GM21717 (cell line): ENCODE data around the gene RAPGEF1.
"Not testable (repeated sequence)": the region's sequence is repeated elsewhere in the genome, so short reads cannot be mapped to it uniquely, and the experiment has no call there.

Experiments
- ATAC-seq: cut with Tn5 transposase; IDR thresholded peaks from one replicate; pipeline ENCODE4 v1.9.1; 2021; ENCODE audit warnings: mild to moderate bottlenecking, moderate library complexity; ENCODE audit not compliant: unreplicated experiment

The RAPGEF1 gene

DNA sequence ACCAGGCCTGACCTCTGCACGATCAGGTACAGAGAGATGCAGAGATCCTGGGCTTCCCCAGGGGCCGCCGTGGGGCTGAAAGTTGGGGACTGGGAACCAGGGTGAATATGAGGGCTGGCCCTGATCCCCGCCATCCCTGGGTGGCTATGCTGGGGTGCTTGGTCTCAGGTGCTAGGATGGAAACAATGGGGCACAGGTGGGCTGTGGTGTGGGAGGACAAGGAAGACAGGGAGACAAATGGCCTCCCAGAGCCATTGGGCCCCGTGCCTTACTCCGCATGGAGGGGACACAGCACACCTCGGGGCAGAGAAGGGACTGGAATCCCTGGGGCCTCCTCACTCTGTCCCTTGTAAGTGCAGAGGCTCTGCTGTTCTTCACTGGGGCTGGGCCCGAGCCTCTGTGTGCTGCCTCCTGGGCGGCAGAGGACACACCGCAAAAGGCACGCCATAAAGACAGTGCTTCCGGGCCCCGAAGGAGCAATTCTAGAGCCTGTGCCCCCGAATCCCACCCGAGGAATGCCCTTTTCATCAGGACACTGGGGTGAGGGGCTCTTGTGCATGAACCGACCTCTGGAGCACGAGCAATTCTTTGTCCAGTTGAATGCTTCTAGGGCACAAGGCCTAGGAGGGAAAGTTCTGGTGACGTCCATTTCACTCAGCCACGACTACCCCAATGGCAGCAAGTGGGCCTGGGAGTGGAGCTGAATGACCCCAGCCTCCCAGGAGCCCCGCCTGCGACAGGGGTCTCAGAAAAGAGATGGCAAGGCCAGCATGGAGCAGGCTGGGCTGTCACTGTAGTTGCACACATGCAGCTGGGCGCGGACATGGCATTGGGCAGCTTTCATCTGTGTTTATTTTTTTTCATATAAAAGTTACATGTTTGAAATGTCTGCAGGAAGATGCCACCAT is 163.7 kb downstream of the RAPGEF1 start:
- ATAC-seq = no peak

- ATAC-seq = no peak
Measured at GRCh38 chr9:131574730-131575640, 164.9 kb downstream of the RAPGEF1 start.

- ATAC-seq = no peak
Measured at GRCh38 chr9:131567910-131568309, 172.0 kb downstream of the RAPGEF1 start.

- ATAC-seq = no peak
Measured at GRCh38 chr9:131566158-131566557, 173.7 kb downstream of the RAPGEF1 start.

- no peak for ATAC-seq
Measured at GRCh38 chr9:131565369-131565768, 174.5 kb downstream of the RAPGEF1 start.

DNA sequence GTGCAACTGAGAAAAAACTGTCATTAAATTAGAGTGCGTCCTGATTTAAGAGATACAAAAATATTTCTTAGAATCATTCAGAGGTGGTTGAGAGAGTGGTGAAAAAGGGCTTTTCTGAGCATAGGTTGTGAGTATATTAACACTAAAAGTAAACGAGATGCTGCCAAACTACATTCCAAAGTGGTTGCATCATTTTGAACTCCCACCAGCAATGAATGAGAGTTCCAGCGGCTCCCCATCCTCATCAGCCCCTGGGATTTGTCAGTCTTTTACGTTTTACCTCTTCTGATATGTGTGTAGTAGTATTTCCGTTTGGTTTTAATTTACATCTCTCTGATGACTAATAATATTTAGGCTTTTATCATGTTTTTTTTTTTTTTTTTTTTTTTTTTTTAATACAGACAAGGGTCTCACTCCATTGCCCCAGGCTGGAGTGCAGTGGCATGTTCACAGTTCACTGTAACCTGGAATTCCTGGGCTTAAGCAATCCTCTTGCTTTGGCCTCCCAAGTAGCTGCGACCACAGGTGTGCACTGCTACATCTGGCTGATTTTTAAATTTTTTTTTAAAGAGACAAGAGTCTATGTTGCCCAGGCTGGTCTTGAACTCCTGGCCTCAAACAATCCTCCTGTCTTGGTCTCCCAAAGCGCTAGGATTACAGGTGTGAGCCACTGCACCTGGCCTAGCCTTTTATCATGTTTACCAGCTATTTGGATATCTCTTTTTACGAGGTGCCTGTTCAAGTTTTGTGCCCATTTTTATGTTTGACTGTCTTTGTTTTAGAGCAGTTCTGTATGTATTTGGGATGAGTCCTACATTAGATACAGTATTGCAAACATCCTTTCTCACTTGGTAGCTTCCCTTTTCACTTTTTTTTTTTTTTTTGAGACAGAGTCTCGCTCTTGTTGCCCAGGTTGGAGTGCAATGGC is 177.6 kb downstream of the RAPGEF1 start:
- no peak for ATAC-seq

DNA sequence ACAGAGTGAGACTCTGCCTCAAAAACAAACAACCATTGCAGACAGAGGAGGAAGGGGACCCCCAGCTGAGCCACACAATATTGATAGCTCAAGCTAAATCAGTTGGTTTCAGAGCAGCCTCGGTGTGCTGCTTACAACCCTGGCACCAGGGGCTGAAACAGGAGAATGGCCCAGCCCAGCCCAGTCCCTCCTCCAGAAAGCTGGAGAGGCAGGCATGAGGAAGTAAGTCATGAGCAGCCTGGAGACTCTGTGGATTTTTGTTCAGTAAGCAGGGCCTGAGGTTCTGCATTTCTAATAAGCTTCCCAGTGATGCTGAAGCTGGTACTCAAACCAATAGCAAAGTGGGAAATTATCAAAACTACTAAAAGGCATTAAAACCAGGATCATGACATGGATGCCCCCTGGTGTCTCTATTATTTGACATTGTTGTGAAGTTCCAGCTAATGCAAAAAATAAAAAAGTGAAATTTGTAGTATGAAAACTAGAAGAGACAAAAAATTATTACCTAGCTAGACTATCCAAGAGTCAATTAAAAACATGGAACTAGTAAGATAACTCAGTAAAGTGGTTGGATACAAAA is 180.4 kb downstream of the RAPGEF1 start:
- ATAC-seq = no peak

DNA sequence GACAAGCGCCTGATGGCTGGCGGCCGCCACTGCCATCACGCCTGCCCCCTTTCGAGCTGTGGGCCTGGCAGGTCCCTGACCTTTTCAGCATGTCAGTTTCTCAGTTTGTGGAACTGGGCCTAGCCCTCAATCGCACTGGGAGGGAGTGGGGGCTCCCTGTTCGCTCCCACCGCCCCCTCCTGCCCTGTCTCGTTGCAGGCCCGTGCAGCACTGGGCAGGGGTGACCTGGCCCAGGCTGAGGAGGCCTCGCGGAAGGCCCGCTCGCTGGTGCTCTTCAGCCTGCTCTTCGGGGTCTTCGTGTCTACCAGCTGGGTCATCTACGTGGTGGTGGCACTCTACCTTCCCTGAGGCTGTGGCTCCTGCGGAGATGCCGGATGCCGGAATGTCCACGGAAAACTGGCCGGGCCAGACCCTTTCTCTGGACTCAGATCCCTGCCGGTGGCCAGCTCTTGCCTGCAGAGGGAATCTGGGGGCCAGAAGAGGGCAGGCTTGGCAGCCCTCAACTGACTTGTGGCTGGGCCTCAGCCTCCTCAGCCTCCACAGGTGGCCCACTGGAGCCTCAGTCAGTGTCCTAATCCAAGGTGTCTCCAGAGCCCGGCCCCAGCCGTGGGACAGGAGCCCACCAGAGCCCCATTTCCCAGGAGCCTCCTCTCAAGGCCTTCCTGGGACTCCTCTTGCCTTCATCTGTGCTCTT is 181.9 kb downstream of the RAPGEF1 start:
- ATAC-seq = no peak

- no peak for ATAC-seq
Measured at GRCh38 chr9:131555841-131556673, 183.8 kb downstream of the RAPGEF1 start.

- no peak for ATAC-seq
Measured at GRCh38 chr9:131554843-131555351, 185.0 kb downstream of the RAPGEF1 start.

DNA sequence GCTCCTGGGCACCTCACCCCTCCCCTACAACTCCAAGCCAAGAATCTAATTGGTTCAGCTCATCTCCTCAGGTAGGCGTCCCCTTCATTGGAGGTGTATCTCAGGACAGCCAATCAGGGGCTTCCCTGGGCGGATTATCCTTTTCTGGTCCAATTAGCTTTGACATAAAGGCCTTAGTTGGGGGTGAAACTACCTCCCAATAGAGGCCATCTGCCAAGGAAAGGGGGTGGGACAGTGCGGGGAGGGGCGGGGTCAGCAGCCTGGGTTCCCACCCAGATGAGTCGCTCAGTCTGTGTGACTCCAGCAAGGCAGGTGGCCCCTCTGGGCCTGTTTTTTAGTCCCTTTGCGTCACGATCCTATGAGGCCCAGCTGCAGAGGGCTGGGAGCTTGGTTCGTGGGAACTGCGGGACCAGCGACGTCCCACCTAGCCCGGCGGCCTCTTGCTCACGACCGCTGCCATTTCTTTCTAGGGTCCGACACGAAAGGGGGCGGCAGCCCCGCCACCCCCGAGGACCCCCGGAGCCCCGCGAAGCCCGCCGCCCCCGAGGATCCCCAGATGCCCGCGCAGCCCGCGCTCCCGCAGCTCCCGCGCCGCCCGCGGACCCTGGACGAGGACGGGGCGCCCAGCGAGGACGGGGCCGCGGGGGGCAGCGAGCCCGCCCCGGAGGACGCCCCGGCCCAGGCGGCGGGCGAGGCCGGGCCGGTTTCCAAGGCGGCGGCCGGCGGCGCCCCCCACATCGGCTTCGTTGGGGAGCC is 185.6 kb downstream of the RAPGEF1 start:
- ATAC-seq = no peak

DNA sequence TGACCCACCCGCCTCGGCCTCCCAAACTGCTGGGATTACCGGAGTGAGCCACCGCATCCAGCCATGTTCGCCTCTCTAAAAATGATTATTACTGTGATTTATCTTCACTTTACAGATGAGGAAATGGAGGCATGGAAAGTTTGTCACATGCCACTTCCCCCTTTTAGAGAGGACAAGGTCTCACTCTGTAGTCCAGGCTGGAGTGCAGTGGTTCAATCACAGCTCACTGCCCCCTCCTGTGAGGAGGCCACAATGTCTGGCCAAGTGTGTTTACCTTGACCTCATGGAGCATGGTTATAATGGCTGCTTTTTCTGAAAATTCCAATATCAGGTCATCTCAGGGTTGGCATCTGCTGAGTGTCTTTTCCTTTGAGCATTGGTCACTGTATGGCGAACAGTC is 187.8 kb downstream of the RAPGEF1 start:
- no peak for ATAC-seq

DNA sequence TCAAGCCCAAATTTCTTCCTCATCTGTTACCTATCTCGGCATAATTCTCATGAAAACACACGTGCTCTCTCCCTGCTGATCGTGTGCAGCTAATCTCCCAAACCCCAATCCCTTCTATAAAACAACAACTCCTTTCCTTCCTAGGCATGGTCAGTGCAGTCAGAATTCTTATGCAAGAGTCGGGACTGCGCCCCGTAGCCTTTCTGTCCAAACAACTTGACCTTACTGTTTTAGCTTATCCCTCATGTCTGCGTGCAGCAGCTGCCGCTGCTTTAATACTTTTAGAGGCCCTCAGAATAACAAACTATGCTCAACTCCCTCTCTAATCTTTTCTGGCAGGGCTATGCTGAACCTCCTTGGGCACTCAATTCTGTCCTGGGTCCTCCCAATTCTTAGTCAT is 189.4 kb downstream of the RAPGEF1 start:
- ATAC-seq = not testable (repeated sequence)

DNA sequence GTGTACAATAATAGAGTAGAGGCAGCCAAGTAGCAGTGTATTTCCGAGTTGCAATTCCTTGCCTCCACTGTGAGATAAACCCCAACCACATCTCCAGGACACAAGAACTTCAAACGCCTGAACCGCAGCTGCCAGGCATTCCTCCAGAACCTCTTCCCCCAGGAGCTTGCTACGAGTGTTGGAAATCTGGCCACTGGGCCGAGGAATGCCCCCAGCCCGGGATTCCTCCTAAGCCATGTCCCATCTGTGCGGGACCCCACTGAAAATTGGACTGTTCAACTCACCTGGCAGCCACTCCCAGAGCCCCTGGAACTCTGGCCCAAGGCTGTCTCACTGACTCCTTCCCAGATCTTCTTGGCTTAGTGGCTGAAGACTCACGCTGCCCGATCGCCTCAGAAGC is 190.7 kb downstream of the RAPGEF1 start:
- not testable (repeated sequence) for ATAC-seq

- ATAC-seq = no peak
Measured at GRCh38 chr9:131546336-131547084, 193.4 kb downstream of the RAPGEF1 start.

- no peak for ATAC-seq
Measured at GRCh38 chr9:131545786-131546335, 194.0 kb downstream of the RAPGEF1 start.
